Measurements from ENCODE around the gene LGALS4. TPM values are rescaled to one million over a fixed set of nuclear protein-coding genes. Genes with fewer than 3 reads are reported as not detected.
"Not testable (repeated sequence)": the region's sequence is repeated elsewhere in the genome, so short reads cannot be mapped to it uniquely, and the experiment has no call there.

LGALS4 gene
- total RNA-seq, 1 donor from 2014 or later: 4.2 TPM

- no peak overlapping the region for H3K27ac ChIP-seq
- no peak for TF ChIP-seq CTCF (IDR thresholded peaks at IDR 0.05)
- H3K4me3 ChIP-seq: no peak overlapping the region
- intact Hi-C loops (cut with DNase I): no loop called here
- no peaks in the 10 kb centered on the region for H3K4me1 ChIP-seq
- no peaks in the 10 kb centered on the region for H3K27me3 ChIP-seq (ENCODE audit: low read depth)
- DNase-seq (peak; percentile 6), ATAC-seq (no peak)
- H3K36me3 ChIP-seq: no peaks in the 10 kb centered on the region
- no peaks in the 10 kb centered on the region for H3K9me3 ChIP-seq
Observed at GRCh38 chr19:38785187-38785699, 27.5 kb downstream of the LGALS4 start.

GRCh38 chr19:38784224-38784623 lies 28.5 kb downstream of the LGALS4 start:
- no peak for TF ChIP-seq CTCF (IDR thresholded peaks at IDR 0.05)
- intact Hi-C loops (cut with DNase I): no loop called here
- ATAC-seq (no peak), DNase-seq (no peak)
- Histone ChIP-seq H3K4me3 (no peak overlapping the region), H3K27me3 (ENCODE audit: low read depth) (no peaks in the 10 kb centered on the region), H3K9me3 (no peaks in the 10 kb centered on the region), H3K36me3 (no peaks in the 10 kb centered on the region), H3K27ac (no peak overlapping the region), H3K4me1 (no peaks in the 10 kb centered on the region)

GRCh38 chr19:38782212-38782611 lies 30.5 kb downstream of the LGALS4 start:
- DNase-seq; H3K9me3 ChIP-seq; H3K36me3 ChIP-seq; H3K27ac ChIP-seq; ATAC-seq; H3K4me3 ChIP-seq; intact Hi-C loops (cut with DNase I); H3K27me3 ChIP-seq (ENCODE audit: low read depth); H3K4me1 ChIP-seq: not testable (repeated sequence)

- intact Hi-C loops (cut with DNase I): no loop called here
- H3K27me3 ChIP-seq (ENCODE audit: low read depth): no peaks in the 10 kb centered on the region
Observed at GRCh38 chr19:38781058-38781457, 31.7 kb downstream of the LGALS4 start.

GRCh38 chr19:38780443-38780842 lies 32.3 kb downstream of the LGALS4 start:
- Histone ChIP-seq H3K36me3 (no peaks in the 10 kb centered on the region), H3K9me3 (no peaks in the 10 kb centered on the region), H3K4me3 (no peak overlapping the region), H3K27me3 (ENCODE audit: low read depth) (no peaks in the 10 kb centered on the region), H3K27ac (no peak overlapping the region), H3K4me1 (no peaks in the 10 kb centered on the region)
- intact Hi-C loops (cut with DNase I): no loop called here
- ATAC-seq (no peak), DNase-seq (peak; percentile 3)
- TF ChIP-seq CTCF (IDR thresholded peaks at IDR 0.05): no peak

More at GRCh38 chr19:38781058-38781457, 31.7 kb downstream of the LGALS4 start:
- no peak overlapping the region for H3K4me3 ChIP-seq
- TF ChIP-seq CTCF (IDR thresholded peaks at IDR 0.05): no peak
- no peak overlapping the region for H3K27ac ChIP-seq
- H3K36me3 ChIP-seq: no peaks in the 10 kb centered on the region
- DNase-seq (no peak), ATAC-seq (no peak)
- H3K9me3 ChIP-seq: no peaks in the 10 kb centered on the region
- no peaks in the 10 kb centered on the region for H3K4me1 ChIP-seq

- Histone ChIP-seq H3K9me3 (no peaks in the 10 kb centered on the region), H3K27me3 (ENCODE audit: low read depth) (no peaks in the 10 kb centered on the region), H3K4me1 (no peaks in the 10 kb centered on the region), H3K4me3 (no peak overlapping the region), H3K36me3 (no peaks in the 10 kb centered on the region), H3K27ac (no peak overlapping the region)
- TF ChIP-seq CTCF (IDR thresholded peaks at IDR 0.05): no peak
- ATAC-seq (no peak), DNase-seq (no peak)
- intact Hi-C loops (cut with DNase I): no loop called here
Observed at GRCh38 chr19:38778733-38779132, 34.0 kb downstream of the LGALS4 start.

Data from lower lobe of right lung (tissue), 2 donors.